ENCODE data around the gene CXorf65. TPM values are rescaled to one million over a fixed set of nuclear protein-coding genes. Genes with fewer than 3 reads are reported as not detected.

The CXorf65 gene
- total RNA-seq, 1 donor from 2014 or later = 24.9 TPM

GRCh38 chrX:71099736-71100135 is 6.8 kb downstream of the CXorf65 start:
- Mint-ChIP-seq H3K27me3 (no peaks in the 10 kb centered on the region), H3K9me3 (no peaks in the 10 kb centered on the region), H3K4me1 (peaks cover 55% of the 10 kb centered on the region), H3K36me3 (ENCODE audit: low read depth) (peaks cover 15% of the 10 kb centered on the region), H3K27ac (peak overlapping the region; percentile 32), H3K4me3 (no peak overlapping the region)
- intact Hi-C loops (cut with micrococcal nuclease) = loop anchor here (10.0 kb wide), 1 partner anchor 155 kb away; the partner anchor contains the start of gene ZMYM3
- DNase-seq = no peak

GRCh38 chrX:71098951-71099506 is 7.5 kb downstream of the CXorf65 start:
- no peaks in the 10 kb centered on the region for H3K9me3 Mint-ChIP-seq
- no peak for DNase-seq
- H3K4me1 Mint-ChIP-seq = peaks cover 48% of the 10 kb centered on the region
- H3K27me3 Mint-ChIP-seq = no peaks in the 10 kb centered on the region
- H3K4me3 Mint-ChIP-seq = no peak overlapping the region
- H3K27ac Mint-ChIP-seq = no peak overlapping the region
- H3K36me3 Mint-ChIP-seq (ENCODE audit: low read depth) = peaks cover 8% of the 10 kb centered on the region
- intact Hi-C loops (cut with micrococcal nuclease) = loop anchor here (1.0 kb wide), 2 partner anchors 30 to 80 kb away; no protein-coding TSS in a partner anchor

GRCh38 chrX:71098302-71098701 is 8.2 kb downstream of the CXorf65 start:
- Mint-ChIP-seq H3K4me3 (peak overlapping the region; percentile 12), H3K27me3 (no peaks in the 10 kb centered on the region), H3K4me1 (peaks cover 40% of the 10 kb centered on the region), H3K27ac (no peak overlapping the region), H3K36me3 (ENCODE audit: low read depth) (peaks cover 4% of the 10 kb centered on the region), H3K9me3 (no peaks in the 10 kb centered on the region)
- intact Hi-C loops (cut with micrococcal nuclease) = loop anchor here (1.0 kb wide), 2 partner anchors 31 to 81 kb away; no protein-coding TSS in a partner anchor
- DNase-seq = peak; percentile 91

- H3K36me3 Mint-ChIP-seq (ENCODE audit: low read depth) = peaks cover 2% of the 10 kb centered on the region
- peak overlapping the region; percentile 89 for H3K4me3 Mint-ChIP-seq
- peak; percentile 59 for DNase-seq
- no peaks in the 10 kb centered on the region for H3K9me3 Mint-ChIP-seq
- intact Hi-C loops (cut with micrococcal nuclease) = loop anchor here (2.0 kb wide), 1 partner anchor 14 kb away; the partner anchor contains the start of gene IL2RG
- H3K27ac Mint-ChIP-seq = no peak overlapping the region
- H3K27me3 Mint-ChIP-seq = no peaks in the 10 kb centered on the region
- H3K4me1 Mint-ChIP-seq = peaks cover 30% of the 10 kb centered on the region
Observed at GRCh38 chrX:71096760-71097032, 9.8 kb downstream of the CXorf65 start.

- Mint-ChIP-seq H3K27me3 (no peaks in the 10 kb centered on the region), H3K27ac (peak overlapping the region; percentile 96), H3K9me3 (no peaks in the 10 kb centered on the region), H3K36me3 (ENCODE audit: low read depth) (no peaks in the 10 kb centered on the region), H3K4me3 (peak overlapping the region; percentile 89), H3K4me1 (peaks cover 28% of the 10 kb centered on the region)
- no peak for DNase-seq
- intact Hi-C loops (cut with micrococcal nuclease) = loop anchor here (1.0 to 2.0 kb wide), 3 partner anchors 15 to 270 kb away; partner anchors contain the start of genes IL2RG, SNX12 and TAF1
Observed at GRCh38 chrX:71095981-71096759, 10.4 kb downstream of the CXorf65 start.

GRCh38 chrX:71095555-71095980 is 11.0 kb downstream of the CXorf65 start, which contains the start of gene FOXO4:
FOXO4 (plus strand) TSS chrX:71095851; CDS start chrX:71096529, 678 bp downstream.
- Mint-ChIP-seq H3K9me3 (no peaks in the 10 kb centered on the region), H3K4me1 (peaks cover 27% of the 10 kb centered on the region), H3K27ac (peak within 1 kb of the TSS; percentile 96), H3K4me3 (peak within 1 kb of the TSS; percentile 89), H3K36me3 (ENCODE audit: low read depth) (no peaks in the 10 kb centered on the region), H3K27me3 (no peaks in the 10 kb centered on the region)
- DNase-seq = peak; percentile 96
- intact Hi-C loops (cut with micrococcal nuclease) = loop anchor here (1.0 kb wide), 2 partner anchors 27 to 271 kb away; partner anchors contain the start of genes SNX12 and TAF1

- no peak for DNase-seq
- Mint-ChIP-seq H3K27ac (peak overlapping the region; percentile 34), H3K4me1 (peaks cover 25% of the 10 kb centered on the region), H3K36me3 (ENCODE audit: low read depth) (no peaks in the 10 kb centered on the region), H3K9me3 (no peaks in the 10 kb centered on the region), H3K4me3 (peak overlapping the region; percentile 89), H3K27me3 (no peaks in the 10 kb centered on the region)
- intact Hi-C loops (cut with micrococcal nuclease) = loop anchor here (1.0 kb wide), 2 partner anchors 27 to 271 kb away; partner anchors contain the start of genes SNX12 and TAF1
Observed at GRCh38 chrX:71095033-71095432, 11.5 kb downstream of the CXorf65 start.

- intact Hi-C loops (cut with micrococcal nuclease) = no loop called here
- Mint-ChIP-seq H3K9me3 (no peaks in the 10 kb centered on the region), H3K4me1 (peaks cover 10% of the 10 kb centered on the region), H3K27me3 (no peaks in the 10 kb centered on the region), H3K4me3 (no peak overlapping the region), H3K27ac (no peak overlapping the region), H3K36me3 (ENCODE audit: low read depth) (no peaks in the 10 kb centered on the region)
- no peak for DNase-seq
Observed at GRCh38 chrX:71091263-71091662, 15.3 kb downstream of the CXorf65 start.

- H3K4me3 Mint-ChIP-seq = no peak overlapping the region
- intact Hi-C loops (cut with micrococcal nuclease) = no loop called here
- no peak overlapping the region for H3K27ac Mint-ChIP-seq
- no peaks in the 10 kb centered on the region for H3K36me3 Mint-ChIP-seq (ENCODE audit: low read depth)
- DNase-seq = no peak
- H3K4me1 Mint-ChIP-seq = peaks cover 2% of the 10 kb centered on the region
- no peaks in the 10 kb centered on the region for H3K9me3 Mint-ChIP-seq
- no peaks in the 10 kb centered on the region for H3K27me3 Mint-ChIP-seq
Observed at GRCh38 chrX:71085900-71086299, 20.6 kb downstream of the CXorf65 start.

- H3K9me3 Mint-ChIP-seq = no peaks in the 10 kb centered on the region
- no peak overlapping the region for H3K27ac Mint-ChIP-seq
- H3K27me3 Mint-ChIP-seq = no peaks in the 10 kb centered on the region
- no peak overlapping the region for H3K4me3 Mint-ChIP-seq
- intact Hi-C loops (cut with micrococcal nuclease) = no loop called here
- peaks cover 2% of the 10 kb centered on the region for H3K4me1 Mint-ChIP-seq
- DNase-seq = no peak
- H3K36me3 Mint-ChIP-seq (ENCODE audit: low read depth) = no peaks in the 10 kb centered on the region
Observed at GRCh38 chrX:71082822-71083221, 23.7 kb downstream of the CXorf65 start.

- Mint-ChIP-seq H3K4me3 (no peak overlapping the region), H3K27ac (no peak overlapping the region), H3K36me3 (ENCODE audit: low read depth) (no peaks in the 10 kb centered on the region), H3K4me1 (peaks cover 2% of the 10 kb centered on the region), H3K27me3 (no peaks in the 10 kb centered on the region), H3K9me3 (no peaks in the 10 kb centered on the region)
- no peak for DNase-seq
- intact Hi-C loops (cut with micrococcal nuclease) = no loop called here
Observed at GRCh38 chrX:71082124-71082647, 24.4 kb downstream of the CXorf65 start.

- intact Hi-C loops (cut with micrococcal nuclease) = no loop called here
- H3K27ac Mint-ChIP-seq = no peak overlapping the region
- H3K4me3 Mint-ChIP-seq = no peak overlapping the region
- no peaks in the 10 kb centered on the region for H3K27me3 Mint-ChIP-seq
- peaks cover 2% of the 10 kb centered on the region for H3K4me1 Mint-ChIP-seq
- no peaks in the 10 kb centered on the region for H3K36me3 Mint-ChIP-seq (ENCODE audit: low read depth)
- H3K9me3 Mint-ChIP-seq = no peaks in the 10 kb centered on the region
- no peak for DNase-seq
Observed at GRCh38 chrX:71081330-71082123, 25.0 kb downstream of the CXorf65 start.

- H3K36me3 Mint-ChIP-seq (ENCODE audit: low read depth) = peaks cover 4% of the 10 kb centered on the region
- no peak for DNase-seq
- no peaks in the 10 kb centered on the region for H3K9me3 Mint-ChIP-seq
- intact Hi-C loops (cut with micrococcal nuclease) = no loop called here
- H3K4me1 Mint-ChIP-seq = peaks cover 12% of the 10 kb centered on the region
- H3K4me3 Mint-ChIP-seq = no peak overlapping the region
- H3K27ac Mint-ChIP-seq = no peak overlapping the region
- peaks cover 24% of the 10 kb centered on the region for H3K27me3 Mint-ChIP-seq
Observed at GRCh38 chrX:71070531-71070930, 36.0 kb downstream of the CXorf65 start.

Data from activated CD4-positive, alpha-beta T cell treated with anti-CD3 and anti-CD28 coated beads, Interleukin-2, amount 10 ng/mL, durations not matched to agents 24 days and 14 days (primary cell).